Measurements from ENCODE around the gene REG4.
"Not testable (repeated sequence)": the region's sequence is repeated elsewhere in the genome, so short reads cannot be mapped to it uniquely, and the experiment has no call there.

The REG4 gene

DNA sequence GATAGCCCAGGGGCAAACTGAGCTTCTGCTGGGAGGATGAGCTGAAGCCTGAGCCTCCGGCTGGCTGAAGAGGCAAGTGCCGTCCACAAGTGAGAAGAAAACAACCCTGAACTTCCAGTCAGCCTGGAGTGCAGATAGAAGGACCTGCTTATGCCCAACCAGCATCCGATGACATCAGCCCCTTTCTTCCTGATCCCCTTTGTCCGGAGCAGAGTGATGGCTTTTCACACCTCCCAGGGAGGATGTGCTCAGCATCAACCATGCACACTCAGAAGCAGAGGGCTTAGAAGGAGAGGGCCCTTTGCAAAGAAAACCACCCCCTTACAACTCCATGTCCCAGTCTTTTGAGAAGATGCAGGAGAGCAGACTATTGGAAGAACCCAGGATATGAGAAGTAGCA lies 23.7 kb upstream of the REG4 start:
- no peak for DNase-seq (ENCODE audit: low read depth in 1 of 2, low spot score in 1 of 2)
- Histone ChIP-seq H3K27me3 (ENCODE audit: insufficient read depth, poor library complexity, severe bottlenecking) (no peaks in the 10 kb centered on the region), H3K4me3 (replicated peaks; ENCODE audit: insufficient read depth, low read length) (no peak overlapping the region), H3K27ac (replicated peaks) (no peak overlapping the region)
- TF ChIP-seq, protein P1, sequence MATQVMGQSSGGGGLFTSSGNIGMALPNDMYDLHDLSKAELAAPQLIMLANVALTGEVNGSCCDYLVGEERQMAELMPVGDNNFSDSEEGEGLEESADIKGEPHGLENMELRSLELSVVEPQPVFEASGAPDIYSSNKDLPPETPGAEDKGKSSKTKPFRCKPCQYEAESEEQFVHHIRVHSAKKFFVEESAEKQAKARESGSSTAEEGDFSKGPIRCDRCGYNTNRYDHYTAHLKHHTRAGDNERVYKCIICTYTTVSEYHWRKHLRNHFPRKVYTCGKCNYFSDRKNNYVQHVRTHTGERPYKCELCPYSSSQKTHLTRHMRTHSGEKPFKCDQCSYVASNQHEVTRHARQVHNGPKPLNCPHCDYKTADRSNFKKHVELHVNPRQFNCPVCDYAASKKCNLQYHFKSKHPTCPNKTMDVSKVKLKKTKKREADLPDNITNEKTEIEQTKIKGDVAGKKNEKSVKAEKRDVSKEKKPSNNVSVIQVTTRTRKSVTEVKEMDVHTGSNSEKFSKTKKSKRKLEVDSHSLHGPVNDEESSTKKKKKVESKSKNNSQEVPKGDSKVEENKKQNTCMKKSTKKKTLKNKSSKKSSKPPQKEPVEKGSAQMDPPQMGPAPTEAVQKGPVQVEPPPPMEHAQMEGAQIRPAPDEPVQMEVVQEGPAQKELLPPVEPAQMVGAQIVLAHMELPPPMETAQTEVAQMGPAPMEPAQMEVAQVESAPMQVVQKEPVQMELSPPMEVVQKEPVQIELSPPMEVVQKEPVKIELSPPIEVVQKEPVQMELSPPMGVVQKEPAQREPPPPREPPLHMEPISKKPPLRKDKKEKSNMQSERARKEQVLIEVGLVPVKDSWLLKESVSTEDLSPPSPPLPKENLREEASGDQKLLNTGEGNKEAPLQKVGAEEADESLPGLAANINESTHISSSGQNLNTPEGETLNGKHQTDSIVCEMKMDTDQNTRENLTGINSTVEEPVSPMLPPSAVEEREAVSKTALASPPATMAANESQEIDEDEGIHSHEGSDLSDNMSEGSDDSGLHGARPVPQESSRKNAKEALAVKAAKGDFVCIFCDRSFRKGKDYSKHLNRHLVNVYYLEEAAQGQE (IDR thresholded peaks at IDR 0.05; ENCODE audit: insufficient replicate concordance, low read depth) = no peak
- TF ChIP-seq GABPA (IDR thresholded peaks at IDR 0.05; ENCODE audit: low read depth) (no peak), SPI1 (IDR thresholded peaks at IDR 0.05; ENCODE audit: borderline replicate concordance, low read depth) (no peak)

DNA sequence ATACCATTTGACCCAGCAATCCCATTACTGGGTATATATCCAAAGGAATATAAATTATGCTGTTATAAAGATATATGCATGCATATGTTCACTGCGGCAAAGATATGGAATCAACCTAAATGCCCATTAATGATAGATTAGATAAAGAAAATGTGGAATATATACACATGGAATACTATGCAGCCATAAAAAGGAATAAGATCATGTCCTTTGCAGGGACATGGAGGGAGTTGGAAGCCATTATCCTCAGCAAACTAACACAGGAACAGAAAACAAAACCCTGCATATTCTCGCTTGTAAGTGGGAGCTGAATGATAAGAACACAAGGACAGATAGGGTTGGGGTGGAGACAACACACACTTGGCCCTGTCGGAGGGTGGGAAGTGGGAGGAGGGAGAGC lies 19.8 kb upstream of the REG4 start:
- Histone ChIP-seq H3K27me3 (ENCODE audit: insufficient read depth, poor library complexity, severe bottlenecking) (no peaks in the 10 kb centered on the region), H3K27ac (replicated peaks) (no peak overlapping the region), H3K4me3 (replicated peaks; ENCODE audit: insufficient read depth, low read length) (no peak overlapping the region)
- TF ChIP-seq GABPA (IDR thresholded peaks at IDR 0.05; ENCODE audit: low read depth) = no peak
- TF ChIP-seq, protein P1 (IDR thresholded peaks at IDR 0.05; ENCODE audit: insufficient replicate concordance, low read depth) = no peak
- TF ChIP-seq, protein P2, sequence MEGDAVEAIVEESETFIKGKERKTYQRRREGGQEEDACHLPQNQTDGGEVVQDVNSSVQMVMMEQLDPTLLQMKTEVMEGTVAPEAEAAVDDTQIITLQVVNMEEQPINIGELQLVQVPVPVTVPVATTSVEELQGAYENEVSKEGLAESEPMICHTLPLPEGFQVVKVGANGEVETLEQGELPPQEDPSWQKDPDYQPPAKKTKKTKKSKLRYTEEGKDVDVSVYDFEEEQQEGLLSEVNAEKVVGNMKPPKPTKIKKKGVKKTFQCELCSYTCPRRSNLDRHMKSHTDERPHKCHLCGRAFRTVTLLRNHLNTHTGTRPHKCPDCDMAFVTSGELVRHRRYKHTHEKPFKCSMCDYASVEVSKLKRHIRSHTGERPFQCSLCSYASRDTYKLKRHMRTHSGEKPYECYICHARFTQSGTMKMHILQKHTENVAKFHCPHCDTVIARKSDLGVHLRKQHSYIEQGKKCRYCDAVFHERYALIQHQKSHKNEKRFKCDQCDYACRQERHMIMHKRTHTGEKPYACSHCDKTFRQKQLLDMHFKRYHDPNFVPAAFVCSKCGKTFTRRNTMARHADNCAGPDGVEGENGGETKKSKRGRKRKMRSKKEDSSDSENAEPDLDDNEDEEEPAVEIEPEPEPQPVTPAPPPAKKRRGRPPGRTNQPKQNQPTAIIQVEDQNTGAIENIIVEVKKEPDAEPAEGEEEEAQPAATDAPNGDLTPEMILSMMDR (IDR thresholded peaks at IDR 0.05; ENCODE audit: insufficient read depth, low read length) = no peak
- TF ChIP-seq POLR2AphosphoS5 (IDR thresholded peaks at IDR 0.05; ENCODE audit: low read depth) = no peak
- TF ChIP-seq SPI1 (IDR thresholded peaks at IDR 0.05; ENCODE audit: borderline replicate concordance, low read depth) = no peak
- no peak for DNase-seq (ENCODE audit: low read depth in 1 of 2, low spot score in 1 of 2)

DNA sequence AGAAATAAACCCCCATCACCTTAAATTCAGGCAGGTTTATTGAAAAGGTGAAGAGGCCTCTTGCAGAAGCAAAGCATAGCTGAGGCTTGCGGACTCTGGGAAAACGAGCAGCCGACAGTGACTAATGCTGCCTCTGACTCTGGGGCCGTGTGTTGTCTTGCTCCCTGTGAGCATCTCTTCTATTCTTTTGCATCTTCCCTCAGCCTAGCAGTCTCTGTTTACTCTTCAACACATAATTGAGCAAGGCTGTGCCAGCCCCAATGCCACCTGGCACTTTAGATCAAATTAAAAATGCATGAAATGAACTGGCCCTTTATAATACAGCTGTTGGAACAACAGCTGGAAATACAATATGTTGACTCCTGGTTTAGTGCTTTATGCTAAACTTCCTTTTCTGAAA lies 18.4 kb upstream of the REG4 start:
- no peaks in the 10 kb centered on the region for H3K27me3 ChIP-seq (ENCODE audit: insufficient read depth, poor library complexity, severe bottlenecking)
- no peak for DNase-seq (ENCODE audit: low read depth in 1 of 2, low spot score in 1 of 2)
- no peak overlapping the region for H3K4me3 ChIP-seq (replicated peaks; ENCODE audit: insufficient read depth, low read length)
- no peak overlapping the region for H3K27ac ChIP-seq (replicated peaks)
- TF ChIP-seq, protein P2 (IDR thresholded peaks at IDR 0.05; ENCODE audit: insufficient read depth, low read length) = no peak
- TF ChIP-seq, protein P1 (IDR thresholded peaks at IDR 0.05; ENCODE audit: insufficient replicate concordance, low read depth) = no peak
- TF ChIP-seq SPI1 (IDR thresholded peaks at IDR 0.05; ENCODE audit: borderline replicate concordance, low read depth) (no peak), POLR2AphosphoS5 (IDR thresholded peaks at IDR 0.05; ENCODE audit: low read depth) (no peak), GABPA (IDR thresholded peaks at IDR 0.05; ENCODE audit: low read depth) (no peak)

DNA sequence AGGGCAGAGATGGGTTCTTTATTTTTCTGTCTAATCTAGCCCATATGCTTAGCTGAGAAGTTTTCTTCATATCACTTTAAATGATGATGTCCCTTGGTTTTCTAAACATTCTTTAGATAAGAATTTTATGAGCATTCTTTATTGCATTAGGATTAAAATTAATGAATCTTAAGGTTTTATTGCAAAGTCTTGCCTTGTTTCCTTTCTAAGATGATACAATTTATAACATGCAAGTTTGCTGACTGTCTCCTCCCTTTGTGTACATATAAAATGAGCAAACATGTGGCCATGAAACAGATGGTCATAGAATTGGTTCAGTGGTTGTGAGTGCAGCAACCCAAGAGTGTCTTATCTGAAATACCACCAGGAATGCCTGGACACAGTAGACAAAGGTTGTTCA lies 17.7 kb upstream of the REG4 start:
- H3K27ac ChIP-seq (replicated peaks); H3K4me3 ChIP-seq (replicated peaks; ENCODE audit: insufficient read depth, low read length); H3K27me3 ChIP-seq (ENCODE audit: insufficient read depth, poor library complexity, severe bottlenecking); DNase-seq (ENCODE audit: low read depth in 1 of 2, low spot score in 1 of 2): not testable (repeated sequence)

Data from HL-60 (cell line).